K562 (cell line): ENCODE data around the gene WARS2.

Source experiments
- BRCA1 ChIP-seq, 2 experiments: fragments of 450-650 bp in 1 of 2; sonication (generic) in 1 of 2; formaldehyde crosslinking in 1 of 2; IDR thresholded peaks; 2 replicates each; pipeline versions ENCODE4 v1.5.0 to v1.6.1; 2017 to 2020; ENCODE audit warnings: mild to moderate bottlenecking in 1 of 2, missing genetic modification reagents in 1 of 2
- CBX5 ChIP-seq: IDR thresholded peaks from 2 replicates; pipeline ENCODE4 v1.6.1; 2014; ENCODE audit warnings: low read depth, borderline replicate concordance
- CHD4 ChIP-seq: fragments of 200-600 bp; sonication (generic); IDR thresholded peaks from 3 replicates; pipeline ENCODE4 v1.6.1; 2012; ENCODE audit warnings: low read depth, mild to moderate bottlenecking, mixed read lengths, low read length, inconsistent platforms; ENCODE audit not compliant: insufficient read depth, insufficient replicate concordance, poor library complexity, severe bottlenecking
- MAZ ChIP-seq, 2 experiments: fragments of 450-650 bp in 1 of 2; sonication (generic) in 1 of 2; formaldehyde crosslinking; IDR thresholded peaks in 1 of 2; conservative IDR thresholded peaks in 1 of 2; 2 replicates each; pipeline versions ENCODE4 v1.4.0 to v1.5.0; 2020; ENCODE audit warnings: mild to moderate bottlenecking in 1 of 2, missing genetic modification reagents in 1 of 2
- MCM7 ChIP-seq, 2 experiments: fragments of 450-650 bp; IDR thresholded peaks; 2 replicates each; pipeline ENCODE4 v1.6.1; 2016 to 2018
- POLR2AphosphoS5 ChIP-seq: IDR thresholded peaks from 2 replicates; pipeline ENCODE4 v1.6.1; 2011; ENCODE audit warnings: mild to moderate bottlenecking, low read depth, low read length, moderate library complexity; ENCODE audit not compliant: control insufficient read depth, insufficient read depth
- TEAD2 ChIP-seq: fragments of 450-650 bp; IDR thresholded peaks from 2 replicates; pipeline ENCODE4 v1.6.1; 2016; ENCODE audit warnings: missing genetic modification characterization, control low read depth, missing compliant biosample characterization
- YY1 ChIP-seq, 3 experiments: IDR thresholded peaks; 2 replicates each; pipeline ENCODE4 v1.6.1; 2011; ENCODE audit warnings: low read length in 2 of 3, mild to moderate bottlenecking in 2 of 3, moderate library complexity in 2 of 3, borderline replicate concordance in 1 of 3, control low read depth in 1 of 3, low read depth in 1 of 3; ENCODE audit not compliant: insufficient read depth in 3 of 3, insufficient replicate concordance in 2 of 3, control insufficient read depth in 1 of 3, insufficient read length in 1 of 3; ENCODE audit errors: extremely low read depth in 1 of 3
- ZEB2 ChIP-seq: fragments of 450-650 bp; IDR thresholded peaks from 2 replicates; pipeline ENCODE4 v1.6.1; 2016
- TF ChIP-seq, protein P1 (sequence below), 3 experiments: IDR thresholded peaks in 2 of 3; conservative IDR thresholded peaks in 1 of 3; 2 replicates each; pipeline ENCODE4 v1.5.1; 2011 to 2012; ENCODE audit warnings: low read length in 3 of 3, mild to moderate bottlenecking in 3 of 3, control low read depth in 2 of 3, improper control_type of control experiment in 1 of 3, inconsistent platforms in 1 of 3, low read depth in 1 of 3, mixed read lengths in 1 of 3, moderate library complexity in 1 of 3; ENCODE audit not compliant: insufficient read depth in 2 of 3
- TF ChIP-seq, protein P2 (sequence below): fragments of 200-400 bp; formaldehyde crosslinking; IDR thresholded peaks from 2 replicates; pipeline ENCODE4 v1.6.1; 2017; ENCODE audit warnings: mild to moderate bottlenecking, low read depth, low read length, moderate library complexity

DNA sequence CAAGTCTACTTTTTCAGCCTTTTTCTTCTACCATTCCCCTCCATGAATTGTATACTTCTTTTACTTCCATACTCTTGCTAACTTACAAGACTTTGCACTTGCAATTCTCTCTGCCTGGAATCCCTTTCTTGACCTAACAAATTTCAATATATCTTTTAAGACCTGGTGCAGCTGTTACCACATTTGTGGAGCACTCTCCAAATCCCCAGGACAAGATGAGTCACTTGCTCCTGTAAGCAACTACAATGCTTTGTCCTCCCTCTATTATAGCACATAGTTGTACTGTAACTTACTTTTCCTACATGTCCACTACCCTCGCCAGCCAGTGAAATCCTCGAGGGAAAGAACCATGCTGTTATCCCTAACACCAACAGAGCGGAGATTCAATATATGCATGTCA, 43.1 kb downstream of the WARS2 start:
- TF ChIP-seq TEAD2 (tag), result no peak
- TF ChIP-seq, protein P1, sequence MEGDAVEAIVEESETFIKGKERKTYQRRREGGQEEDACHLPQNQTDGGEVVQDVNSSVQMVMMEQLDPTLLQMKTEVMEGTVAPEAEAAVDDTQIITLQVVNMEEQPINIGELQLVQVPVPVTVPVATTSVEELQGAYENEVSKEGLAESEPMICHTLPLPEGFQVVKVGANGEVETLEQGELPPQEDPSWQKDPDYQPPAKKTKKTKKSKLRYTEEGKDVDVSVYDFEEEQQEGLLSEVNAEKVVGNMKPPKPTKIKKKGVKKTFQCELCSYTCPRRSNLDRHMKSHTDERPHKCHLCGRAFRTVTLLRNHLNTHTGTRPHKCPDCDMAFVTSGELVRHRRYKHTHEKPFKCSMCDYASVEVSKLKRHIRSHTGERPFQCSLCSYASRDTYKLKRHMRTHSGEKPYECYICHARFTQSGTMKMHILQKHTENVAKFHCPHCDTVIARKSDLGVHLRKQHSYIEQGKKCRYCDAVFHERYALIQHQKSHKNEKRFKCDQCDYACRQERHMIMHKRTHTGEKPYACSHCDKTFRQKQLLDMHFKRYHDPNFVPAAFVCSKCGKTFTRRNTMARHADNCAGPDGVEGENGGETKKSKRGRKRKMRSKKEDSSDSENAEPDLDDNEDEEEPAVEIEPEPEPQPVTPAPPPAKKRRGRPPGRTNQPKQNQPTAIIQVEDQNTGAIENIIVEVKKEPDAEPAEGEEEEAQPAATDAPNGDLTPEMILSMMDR (IDR thresholded peaks at IDR 0.05 in 2 of 3, conservative IDR thresholded peaks at IDR 0.05 in 1 of 3; ENCODE audit: insufficient read depth in 2 of 3, low read depth in 1 of 3, low read length in 3 of 3), result no peak
- TF ChIP-seq MCM7 (IDR thresholded peaks at IDR 0.05), result no peak
- TF ChIP-seq BRCA1 (IDR thresholded peaks at IDR 0.05), result no peak
- no peak for TF ChIP-seq BRCA1 (CRISPR knock-in tag; IDR thresholded peaks at IDR 0.05)
- no peak for TF ChIP-seq POLR2AphosphoS5
- TF ChIP-seq CHD4, result no peak
- TF ChIP-seq MAZ (CRISPR knock-in tag; conservative IDR thresholded peaks at IDR 0.05 in 1 of 2, IDR thresholded peaks at IDR 0.05 in 1 of 2), result no peak
- no peak for TF ChIP-seq ZEB2
- TF ChIP-seq CBX5, result no peak
- no peak for TF ChIP-seq YY1 (IDR thresholded peaks at IDR 0.05; ENCODE audit: borderline replicate concordance in 1 of 3, control insufficient read depth in 1 of 3, extremely low read depth in 1 of 3, insufficient read depth in 3 of 3, insufficient read length in 1 of 3, insufficient replicate concordance in 2 of 3, low read depth in 1 of 3, low read length in 2 of 3)
- TF ChIP-seq, protein P2, sequence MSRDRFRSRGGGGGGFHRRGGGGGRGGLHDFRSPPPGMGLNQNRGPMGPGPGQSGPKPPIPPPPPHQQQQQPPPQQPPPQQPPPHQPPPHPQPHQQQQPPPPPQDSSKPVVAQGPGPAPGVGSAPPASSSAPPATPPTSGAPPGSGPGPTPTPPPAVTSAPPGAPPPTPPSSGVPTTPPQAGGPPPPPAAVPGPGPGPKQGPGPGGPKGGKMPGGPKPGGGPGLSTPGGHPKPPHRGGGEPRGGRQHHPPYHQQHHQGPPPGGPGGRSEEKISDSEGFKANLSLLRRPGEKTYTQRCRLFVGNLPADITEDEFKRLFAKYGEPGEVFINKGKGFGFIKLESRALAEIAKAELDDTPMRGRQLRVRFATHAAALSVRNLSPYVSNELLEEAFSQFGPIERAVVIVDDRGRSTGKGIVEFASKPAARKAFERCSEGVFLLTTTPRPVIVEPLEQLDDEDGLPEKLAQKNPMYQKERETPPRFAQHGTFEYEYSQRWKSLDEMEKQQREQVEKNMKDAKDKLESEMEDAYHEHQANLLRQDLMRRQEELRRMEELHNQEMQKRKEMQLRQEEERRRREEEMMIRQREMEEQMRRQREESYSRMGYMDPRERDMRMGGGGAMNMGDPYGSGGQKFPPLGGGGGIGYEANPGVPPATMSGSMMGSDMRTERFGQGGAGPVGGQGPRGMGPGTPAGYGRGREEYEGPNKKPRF, result no peak
